Hepatocyte (in vitro differentiated cells): ENCODE data around the gene MAP3K5.

Source experiments
- EZH2 ChIP-seq: fragments of 200-600 bp; sonication (generic); IDR thresholded peaks from 2 replicates; pipeline ENCODE4 v1.6.1; 2016; ENCODE audit warnings: antibody characterized with exemption, mild to moderate bottlenecking, borderline replicate concordance
- TF ChIP-seq, protein P1 (sequence below): fragments of 200-600 bp; sonication (generic); IDR thresholded peaks from 2 replicates; pipeline ENCODE4 v1.5.1; 2016; ENCODE audit warnings: antibody characterized with exemption, mild to moderate bottlenecking; ENCODE audit not compliant: poor library complexity

DNA sequence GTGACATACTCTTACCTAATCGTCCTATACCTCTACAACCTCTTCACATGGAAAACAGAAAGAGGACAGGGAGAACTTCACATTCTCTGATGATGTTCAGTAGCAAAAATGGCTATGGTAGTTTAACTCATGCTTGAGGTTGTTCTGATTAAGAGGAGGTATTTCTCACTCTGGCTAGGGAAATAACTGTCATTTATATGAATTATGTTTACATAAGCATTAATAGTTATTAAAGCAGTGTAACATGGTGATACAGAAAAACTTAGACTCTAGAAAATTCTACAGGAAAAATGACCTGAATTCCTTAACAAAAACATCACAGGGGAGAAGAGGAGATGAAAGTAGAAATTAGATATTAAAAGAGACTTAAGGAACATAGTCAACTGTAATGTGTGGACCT, 57.3 kb downstream of the MAP3K5 start:
- TF ChIP-seq, protein P1, sequence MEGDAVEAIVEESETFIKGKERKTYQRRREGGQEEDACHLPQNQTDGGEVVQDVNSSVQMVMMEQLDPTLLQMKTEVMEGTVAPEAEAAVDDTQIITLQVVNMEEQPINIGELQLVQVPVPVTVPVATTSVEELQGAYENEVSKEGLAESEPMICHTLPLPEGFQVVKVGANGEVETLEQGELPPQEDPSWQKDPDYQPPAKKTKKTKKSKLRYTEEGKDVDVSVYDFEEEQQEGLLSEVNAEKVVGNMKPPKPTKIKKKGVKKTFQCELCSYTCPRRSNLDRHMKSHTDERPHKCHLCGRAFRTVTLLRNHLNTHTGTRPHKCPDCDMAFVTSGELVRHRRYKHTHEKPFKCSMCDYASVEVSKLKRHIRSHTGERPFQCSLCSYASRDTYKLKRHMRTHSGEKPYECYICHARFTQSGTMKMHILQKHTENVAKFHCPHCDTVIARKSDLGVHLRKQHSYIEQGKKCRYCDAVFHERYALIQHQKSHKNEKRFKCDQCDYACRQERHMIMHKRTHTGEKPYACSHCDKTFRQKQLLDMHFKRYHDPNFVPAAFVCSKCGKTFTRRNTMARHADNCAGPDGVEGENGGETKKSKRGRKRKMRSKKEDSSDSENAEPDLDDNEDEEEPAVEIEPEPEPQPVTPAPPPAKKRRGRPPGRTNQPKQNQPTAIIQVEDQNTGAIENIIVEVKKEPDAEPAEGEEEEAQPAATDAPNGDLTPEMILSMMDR = no peak
- no peak for TF ChIP-seq EZH2
